Fibroblast of lung (primary cell): Measurements from ENCODE around the gene SIPA1L3.

Experiments
- CTCF ChIP-seq, 2 donors: IDR thresholded peaks in 1 of 2; conservative IDR thresholded peaks in 1 of 2; 1 replicate in 1 of 2; 2 replicates in 1 of 2; pipeline ENCODE4 v1.5.1; 2011 to 2012; ENCODE audit warnings: low read length in 2 of 2, control low read depth in 1 of 2, inconsistent platforms in 1 of 2, low read depth in 1 of 2, mild to moderate bottlenecking in 1 of 2
- EZH2 ChIP-seq: IDR thresholded peaks from 2 replicates; pipeline ENCODE4 v1.5.1; 2012; ENCODE audit warnings: low read length, control low read depth, mild to moderate bottlenecking; ENCODE audit errors: missing control alignments

GRCh38 chr19:37959665-37960114 is 52.7 kb downstream of the SIPA1L3 start:
- no peak for TF ChIP-seq CTCF (conservative IDR thresholded peaks at IDR 0.05 in 1 of 2, IDR thresholded peaks at IDR 0.05 in 1 of 2; ENCODE audit: low read depth in 1 of 2, low read length in 2 of 2)
- no peak for TF ChIP-seq EZH2
